Inferior parietal cortex (tissue), 1 donor: ENCODE results near the gene RFC3.
"Not testable (repeated sequence)": the region's sequence is repeated elsewhere in the genome, so short reads cannot be mapped to it uniquely, and the experiment has no call there.

Experiments used
- DNase-seq: peaks from one replicate; pipeline ENCODE4 v3.0.0-alpha.2; 2016; ENCODE audit errors: extremely low spot score

RFC3 gene

GRCh38 chr13:33817901-33818706 is at the start of gene RFC3:
RFC3 (plus strand) TSS chr13:33818149; CDS start chr13:33818179, 30 bp downstream.
- peak; percentile 95 for DNase-seq

GRCh38 chr13:33771296-33771695 is 46.7 kb upstream of the RFC3 start:
- no peak for DNase-seq

- DNase-seq: no peak
Measured at GRCh38 chr13:33773790-33774462, 44.0 kb upstream of the RFC3 start.

- no peak for DNase-seq
Measured at GRCh38 chr13:33775339-33776108, 42.4 kb upstream of the RFC3 start.

- no peak for DNase-seq
Measured at GRCh38 chr13:33776239-33776881, 41.6 kb upstream of the RFC3 start.

GRCh38 chr13:33782631-33783030 is 35.3 kb upstream of the RFC3 start:
- DNase-seq: no peak

GRCh38 chr13:33783212-33783611 is 34.7 kb upstream of the RFC3 start:
- DNase-seq: not testable (repeated sequence)

- DNase-seq: no peak
Measured at GRCh38 chr13:33784738-33785137, 33.2 kb upstream of the RFC3 start.

GRCh38 chr13:33785384-33785783 is 32.6 kb upstream of the RFC3 start:
- no peak for DNase-seq

GRCh38 chr13:33787051-33787591 is 30.8 kb upstream of the RFC3 start:
- no peak for DNase-seq

- no peak for DNase-seq
Measured at GRCh38 chr13:33789066-33789606, 28.8 kb upstream of the RFC3 start.

- DNase-seq: no peak
Measured at GRCh38 chr13:33789739-33790138, 28.2 kb upstream of the RFC3 start.

GRCh38 chr13:33793726-33794125 is 24.2 kb upstream of the RFC3 start:
- DNase-seq: no peak

GRCh38 chr13:33794576-33794975 is 23.4 kb upstream of the RFC3 start:
- DNase-seq: no peak

- no peak for DNase-seq
Measured at GRCh38 chr13:33796095-33796494, 21.9 kb upstream of the RFC3 start.

- DNase-seq: peak; percentile 41
Measured at GRCh38 chr13:33797622-33798021, 20.3 kb upstream of the RFC3 start.

- DNase-seq: no peak
Measured at GRCh38 chr13:33798023-33798422, 19.9 kb upstream of the RFC3 start.

GRCh38 chr13:33799950-33800592 is 17.9 kb upstream of the RFC3 start:
- peak; percentile 61 for DNase-seq

- DNase-seq: no peak
Measured at GRCh38 chr13:33800646-33801186, 17.2 kb upstream of the RFC3 start.

GRCh38 chr13:33806470-33807248 is 11.3 kb upstream of the RFC3 start:
- DNase-seq: no peak
